Posterior cingulate gyrus (tissue), 11 donors: ENCODE measurements around the gene SLC39A11.
"Not testable (repeated sequence)": the region's sequence is repeated elsewhere in the genome, so short reads cannot be mapped to it uniquely, and the experiment has no call there.

Experiments used
- DNase-seq, 10 donors: peaks; one replicate each; pipeline versions ENCODE4 v3.0.0 to v3.0.0-alpha.2; 2020 to 2021; ENCODE audit warnings: mixed read lengths in 3 of 10
- intact Hi-C: fragments of 100-400 bp; cut with DNase I; formaldehyde crosslinking; loops from one replicate; pipeline ENCODE4 v1.15.1; 2023

SLC39A11 gene

GRCh38 chr17:72659811-72660210, 432.7 kb downstream of the SLC39A11 start:
- DNase-seq: peak in 1 of 10 donors; percentile 39
- intact Hi-C loops: no loop called here

GRCh38 chr17:72658675-72659074, 433.8 kb downstream of the SLC39A11 start:
- intact Hi-C loops: no loop called here

GRCh38 chr17:72657467-72658317, 434.8 kb downstream of the SLC39A11 start:
- intact Hi-C loops: no loop called here
- peak in 1 of 10 donors; percentile 59 for DNase-seq

More at GRCh38 chr17:72658675-72659074, 433.8 kb downstream of the SLC39A11 start:
- DNase-seq: no peak

GRCh38 chr17:72656130-72656763, 436.2 kb downstream of the SLC39A11 start:
- peak in 2 of 10 donors; percentile 24 to 70 for DNase-seq
- intact Hi-C loops: no loop called here

- DNase-seq: peak in 2 of 10 donors; percentile 27 to 29
- intact Hi-C loops: no loop called here
Observed at GRCh38 chr17:72654706-72655105, 437.8 kb downstream of the SLC39A11 start.

- peak in 1 of 10 donors; percentile 35 for DNase-seq
- intact Hi-C loops: no loop called here
Observed at GRCh38 chr17:72651988-72652387, 440.5 kb downstream of the SLC39A11 start.

- DNase-seq: no peak
- intact Hi-C loops: no loop called here
Observed at GRCh38 chr17:72648702-72649101, 443.8 kb downstream of the SLC39A11 start.

- intact Hi-C loops: no loop called here
- no peak for DNase-seq
Observed at GRCh38 chr17:72646176-72646575, 446.3 kb downstream of the SLC39A11 start.

- no peak for DNase-seq
- intact Hi-C loops: no loop called here
Observed at GRCh38 chr17:72644492-72644891, 448.0 kb downstream of the SLC39A11 start.

GRCh38 chr17:72643575-72644216, 448.8 kb downstream of the SLC39A11 start:
- intact Hi-C loops: no loop called here

GRCh38 chr17:72642720-72643119, 449.8 kb downstream of the SLC39A11 start:
- intact Hi-C loops: no loop called here
- no peak for DNase-seq

More at GRCh38 chr17:72643575-72644216, 448.8 kb downstream of the SLC39A11 start:
- DNase-seq: no peak

- DNase-seq: no peak
- intact Hi-C loops: no loop called here
Observed at GRCh38 chr17:72640415-72641165, 451.9 kb downstream of the SLC39A11 start.

- DNase-seq: peak in 1 of 10 donors; percentile 43
- intact Hi-C loops: no loop called here
Observed at GRCh38 chr17:72639711-72640110, 452.8 kb downstream of the SLC39A11 start.

- DNase-seq, intact Hi-C loops: not testable (repeated sequence)
Observed at GRCh38 chr17:72638932-72639331, 453.6 kb downstream of the SLC39A11 start.

- DNase-seq: peak in 1 of 10 donors; percentile 24
- intact Hi-C loops: no loop called here
Observed at GRCh38 chr17:72635034-72635635, 457.4 kb downstream of the SLC39A11 start.

- intact Hi-C loops: no loop called here
- peak in 1 of 10 donors; percentile 45 for DNase-seq
Observed at GRCh38 chr17:72634621-72635020, 457.9 kb downstream of the SLC39A11 start.

- DNase-seq: peak in 1 of 10 donors; percentile 71
- intact Hi-C loops: no loop called here
Observed at GRCh38 chr17:72631949-72632684, 460.4 kb downstream of the SLC39A11 start.

GRCh38 chr17:72631568-72631948, 460.9 kb downstream of the SLC39A11 start:
- intact Hi-C loops: no loop called here
- no peak for DNase-seq

- intact Hi-C loops: no loop called here
- DNase-seq: no peak
Observed at GRCh38 chr17:72624652-72625051, 467.8 kb downstream of the SLC39A11 start.
